ENCODE results near the gene ZC2HC1B. TPM values are rescaled to one million over a fixed set of nuclear protein-coding genes. Genes with fewer than 3 reads are reported as not detected.

Gene ZC2HC1B
- total and polyA plus RNA-seq, 2 donors (not counting 1 experiment from before 2014, with no cell fraction given) = not detected

GRCh38 chr6:143949962-143950361 lies 85.7 kb downstream of the ZC2HC1B start:
- Histone ChIP-seq H3K27me3 (ENCODE audit: control insufficient read depth, insufficient read depth, low read length) (no peaks in the 10 kb centered on the region), H3K4me1 (ENCODE audit: control insufficient read depth, extremely low read depth, insufficient read depth, low read length) (no peaks in the 10 kb centered on the region), H4K20me1 (ENCODE audit: control insufficient read depth, extremely low read depth, insufficient read depth, low read length) (no peaks in the 10 kb centered on the region), H2AFZ (ENCODE audit: low read length) (no peak overlapping the region), H3K4me2 (ENCODE audit: extremely low read depth, insufficient read depth, low read length) (no peak overlapping the region), H3K9me3 (ENCODE audit: control insufficient read depth, insufficient read depth, low read depth, low read length) (no peaks in the 10 kb centered on the region), H3K4me3 (replicated peaks in 1 of 4; ENCODE audit: control extremely low read depth in 1 of 4, insufficient read depth in 1 of 4, low read depth in 3 of 4, low read length in 4 of 4) (no peak overlapping the region), H3K9ac (ENCODE audit: insufficient read depth, low read length) (no peak overlapping the region), H3K79me2 (ENCODE audit: control insufficient read depth, insufficient read depth, low read length) (no peaks in the 10 kb centered on the region), H3K27ac (ENCODE audit: insufficient read depth, low read length) (no peak overlapping the region), H3K36me3 (ENCODE audit: control insufficient read depth, insufficient read depth, low read length) (no peaks in the 10 kb centered on the region)
- DNase-seq (ENCODE audit: low read depth in 2 of 2) = no peak
- TF ChIP-seq CTCF (conservative IDR thresholded peaks at IDR 0.05 in 1 of 2, IDR thresholded peaks at IDR 0.05 in 1 of 2; ENCODE audit: low read depth in 1 of 2, low read length in 2 of 2) (no peak), EZH2 (IDR thresholded peaks at IDR 0.05; ENCODE audit: low read length, missing control alignments) (no peak)

GRCh38 chr6:143950875-143951274 lies 86.6 kb downstream of the ZC2HC1B start:
- Histone ChIP-seq H3K9ac (ENCODE audit: insufficient read depth, low read length) (no peak overlapping the region), H3K27me3 (ENCODE audit: control insufficient read depth, insufficient read depth, low read length) (no peaks in the 10 kb centered on the region), H2AFZ (ENCODE audit: low read length) (no peak overlapping the region), H3K4me2 (ENCODE audit: extremely low read depth, insufficient read depth, low read length) (no peak overlapping the region), H3K36me3 (ENCODE audit: control insufficient read depth, insufficient read depth, low read length) (no peaks in the 10 kb centered on the region), H4K20me1 (ENCODE audit: control insufficient read depth, extremely low read depth, insufficient read depth, low read length) (no peaks in the 10 kb centered on the region), H3K79me2 (ENCODE audit: control insufficient read depth, insufficient read depth, low read length) (no peaks in the 10 kb centered on the region), H3K27ac (ENCODE audit: insufficient read depth, low read length) (no peak overlapping the region), H3K4me1 (ENCODE audit: control insufficient read depth, extremely low read depth, insufficient read depth, low read length) (no peaks in the 10 kb centered on the region), H3K9me3 (ENCODE audit: control insufficient read depth, insufficient read depth, low read depth, low read length) (no peaks in the 10 kb centered on the region), H3K4me3 (replicated peaks in 1 of 4; ENCODE audit: control extremely low read depth in 1 of 4, insufficient read depth in 1 of 4, low read depth in 3 of 4, low read length in 4 of 4) (no peak overlapping the region)
- TF ChIP-seq CTCF (conservative IDR thresholded peaks at IDR 0.05 in 1 of 2, IDR thresholded peaks at IDR 0.05 in 1 of 2; ENCODE audit: low read depth in 1 of 2, low read length in 2 of 2) (no peak), EZH2 (IDR thresholded peaks at IDR 0.05; ENCODE audit: low read length, missing control alignments) (no peak)
- DNase-seq (ENCODE audit: low read depth in 2 of 2) = no peak

DNA sequence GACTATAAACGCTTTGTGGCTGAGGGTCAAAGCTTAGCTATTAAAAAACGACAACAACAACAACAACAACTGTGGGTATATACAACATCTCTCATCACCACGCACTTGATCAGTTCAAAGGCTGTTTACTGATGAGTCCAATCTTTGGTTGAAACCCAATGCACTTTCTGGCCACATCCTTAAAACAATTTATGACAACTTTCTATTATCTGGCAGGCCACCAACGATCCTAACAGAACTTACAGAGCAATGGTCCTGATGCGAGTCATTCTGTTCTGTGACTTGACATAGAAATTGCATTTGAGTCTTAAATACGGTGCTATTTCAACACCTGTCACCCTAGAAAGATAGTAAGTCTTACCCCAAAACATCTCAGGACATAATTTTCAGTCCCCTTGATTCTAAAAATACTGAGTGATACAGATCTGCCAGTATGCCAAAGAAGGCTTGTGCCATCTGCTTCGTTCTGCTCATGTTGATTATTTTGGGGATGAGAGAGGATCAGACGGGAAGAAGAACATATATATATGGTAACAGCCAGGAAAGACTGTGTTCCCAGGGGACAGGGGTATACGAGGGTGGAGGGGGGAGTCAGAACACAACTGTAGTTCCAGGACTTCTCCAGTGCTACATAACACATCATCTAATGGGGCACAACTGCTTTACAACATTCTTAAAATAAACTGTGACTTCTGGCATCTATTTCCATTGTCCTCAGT lies 87.9 kb downstream of the ZC2HC1B start:
- no peak for TF ChIP-seq CTCF (conservative IDR thresholded peaks at IDR 0.05 in 1 of 2, IDR thresholded peaks at IDR 0.05 in 1 of 2; ENCODE audit: low read depth in 1 of 2, low read length in 2 of 2)
- no peak for TF ChIP-seq EZH2 (IDR thresholded peaks at IDR 0.05; ENCODE audit: low read length, missing control alignments)
- DNase-seq (ENCODE audit: low read depth in 2 of 2) = no peak
- H3K27me3 ChIP-seq (ENCODE audit: control insufficient read depth, insufficient read depth, low read length) = no peaks in the 10 kb centered on the region
- no peak overlapping the region for H3K4me3 ChIP-seq (replicated peaks in 1 of 4; ENCODE audit: control extremely low read depth in 1 of 4, insufficient read depth in 1 of 4, low read depth in 3 of 4, low read length in 4 of 4)
- H3K27ac ChIP-seq (ENCODE audit: insufficient read depth, low read length) = no peak overlapping the region
- H3K9ac ChIP-seq (ENCODE audit: insufficient read depth, low read length) = no peak overlapping the region
- H3K9me3 ChIP-seq (ENCODE audit: control insufficient read depth, insufficient read depth, low read depth, low read length) = no peaks in the 10 kb centered on the region
- H3K4me1 ChIP-seq (ENCODE audit: control insufficient read depth, extremely low read depth, insufficient read depth, low read length) = no peaks in the 10 kb centered on the region
- H3K36me3 ChIP-seq (ENCODE audit: control insufficient read depth, insufficient read depth, low read length) = no peaks in the 10 kb centered on the region
- no peak overlapping the region for H3K4me2 ChIP-seq (ENCODE audit: extremely low read depth, insufficient read depth, low read length)
- no peaks in the 10 kb centered on the region for H4K20me1 ChIP-seq (ENCODE audit: control insufficient read depth, extremely low read depth, insufficient read depth, low read length)
- no peak overlapping the region for H2AFZ ChIP-seq (ENCODE audit: low read length)
- H3K79me2 ChIP-seq (ENCODE audit: control insufficient read depth, insufficient read depth, low read length) = no peaks in the 10 kb centered on the region
